PC-9 (cell line): ENCODE measurements around the gene MICA.

Source experiments
- EZH2 ChIP-seq: fragments of 200-600 bp; sonication (generic); IDR thresholded peaks from 2 replicates; pipeline ENCODE4 v1.8.0; 2017; ENCODE audit warnings: antibody characterized with exemption, low read depth
- TF ChIP-seq, protein P1 (sequence below): fragments of 200-600 bp; sonication (generic); conservative IDR thresholded peaks from 2 replicates; pipeline ENCODE4 v1.6.1; 2017; ENCODE audit warnings: mixed run types, antibody characterized with exemption, mild to moderate bottlenecking, moderate library complexity

DNA sequence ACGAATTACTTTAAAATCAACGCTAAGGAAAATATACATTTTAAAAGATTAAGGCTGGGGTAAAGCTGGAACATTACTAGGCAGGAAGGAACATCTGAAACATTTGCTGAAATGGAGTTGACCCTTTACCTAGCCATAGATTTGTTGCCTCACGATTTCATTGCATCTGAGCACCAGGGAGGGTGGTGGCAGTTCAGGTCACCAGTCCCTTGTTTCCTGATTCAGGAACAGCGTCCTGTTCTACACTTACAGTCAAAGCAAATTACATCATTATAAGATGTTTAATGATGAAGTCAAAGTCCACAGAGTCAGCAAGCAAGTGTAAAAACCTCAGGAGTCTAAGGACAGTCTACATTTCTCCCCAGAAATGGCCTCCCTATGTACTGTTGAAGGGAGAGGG is 9.0 kb upstream of the MICA start:
- TF ChIP-seq, protein P1, sequence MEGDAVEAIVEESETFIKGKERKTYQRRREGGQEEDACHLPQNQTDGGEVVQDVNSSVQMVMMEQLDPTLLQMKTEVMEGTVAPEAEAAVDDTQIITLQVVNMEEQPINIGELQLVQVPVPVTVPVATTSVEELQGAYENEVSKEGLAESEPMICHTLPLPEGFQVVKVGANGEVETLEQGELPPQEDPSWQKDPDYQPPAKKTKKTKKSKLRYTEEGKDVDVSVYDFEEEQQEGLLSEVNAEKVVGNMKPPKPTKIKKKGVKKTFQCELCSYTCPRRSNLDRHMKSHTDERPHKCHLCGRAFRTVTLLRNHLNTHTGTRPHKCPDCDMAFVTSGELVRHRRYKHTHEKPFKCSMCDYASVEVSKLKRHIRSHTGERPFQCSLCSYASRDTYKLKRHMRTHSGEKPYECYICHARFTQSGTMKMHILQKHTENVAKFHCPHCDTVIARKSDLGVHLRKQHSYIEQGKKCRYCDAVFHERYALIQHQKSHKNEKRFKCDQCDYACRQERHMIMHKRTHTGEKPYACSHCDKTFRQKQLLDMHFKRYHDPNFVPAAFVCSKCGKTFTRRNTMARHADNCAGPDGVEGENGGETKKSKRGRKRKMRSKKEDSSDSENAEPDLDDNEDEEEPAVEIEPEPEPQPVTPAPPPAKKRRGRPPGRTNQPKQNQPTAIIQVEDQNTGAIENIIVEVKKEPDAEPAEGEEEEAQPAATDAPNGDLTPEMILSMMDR, result no peak
- TF ChIP-seq EZH2, result no peak
